Adipose tissue (tissue), 3 donors: Measurements from ENCODE around the gene HCRTR2. TPM values are rescaled to one million over a fixed set of nuclear protein-coding genes. Genes with fewer than 3 reads are reported as not detected.
"Not testable (repeated sequence)": the region's sequence is repeated elsewhere in the genome, so short reads cannot be mapped to it uniquely, and the experiment has no call there.

Experiments
- H3K27ac ChIP-seq: one replicate; pipeline ENCODE4 v1.5.1; 2013; ENCODE audit warnings: low read depth, low read length
- WGBS, 3 donors: extraction: QIAGEN DNeasy Blood & Tissue Kit; methylation state at CpG; one replicate each; pipeline ENCODE4 v1.1.7; 2013; 5-methylcytosine and 5-hydroxymethylcytosine counted together
- polyA plus RNA-seq, 3 donors: library from polyadenylated mRNA; stranded (reverse); fragments of 200-250 nt; gene quantifications; one replicate each; pipeline ENCODE4 v1.2.3, GENCODE V29; 2013
- donor health status: healthy with polysubstance abuse.
- donor health status: Bipolar disorder and iron deficiency.
- donor health status: healthy.

HCRTR2 gene
- polyA plus RNA-seq, result under 1 TPM in 1 of 3 donors, not detected in 2; 0.03 TPM

DNA sequence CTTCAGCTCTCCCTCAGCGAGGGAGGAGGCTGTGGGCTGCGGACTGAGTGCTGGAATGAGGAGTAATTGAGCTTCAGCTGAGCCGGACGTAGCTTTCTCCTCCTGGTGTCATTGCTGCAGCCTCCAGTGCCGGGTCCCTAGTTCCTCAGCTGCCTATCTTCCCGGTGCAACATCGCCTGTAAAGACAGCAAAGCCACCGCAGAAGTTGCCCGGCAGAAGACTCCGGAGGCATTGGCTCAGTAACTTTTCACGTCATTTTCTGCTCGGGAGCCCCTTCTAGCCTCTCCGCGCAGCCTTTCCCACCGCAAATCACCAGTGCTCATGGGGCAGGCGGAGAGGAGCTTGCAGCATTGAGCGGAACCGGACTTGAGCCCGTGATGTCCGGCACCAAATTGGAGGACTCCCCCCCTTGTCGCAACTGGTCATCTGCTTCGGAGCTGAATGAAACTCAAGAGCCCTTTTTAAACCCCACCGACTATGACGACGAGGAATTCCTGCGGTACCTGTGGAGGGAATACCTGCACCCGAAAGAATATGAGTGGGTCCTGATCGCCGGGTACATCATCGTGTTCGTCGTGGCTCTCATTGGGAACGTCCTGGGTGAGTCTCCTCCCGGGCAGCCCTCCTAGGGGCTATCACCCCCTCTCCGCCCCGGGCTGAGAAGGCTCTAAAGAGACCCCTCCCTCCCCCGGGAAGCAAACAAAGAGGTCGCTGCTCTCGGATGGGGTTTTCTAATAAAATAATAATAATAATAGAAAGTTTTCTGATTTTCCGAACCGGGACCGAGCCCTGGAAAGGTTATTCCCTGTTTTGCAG is at the start of gene HCRTR2:
Gene HCRTR2 (plus strand): TSS at position 305 of the 816 bp plus-strand sequence. CDS start 73 bp downstream, at position 378.
- no peak within 1 kb of the TSS for H3K27ac ChIP-seq
- 1 to 4% (median 2%) methylated on average over 42 of the region's 42 CpGs for WGBS, 3 donors

DNA sequence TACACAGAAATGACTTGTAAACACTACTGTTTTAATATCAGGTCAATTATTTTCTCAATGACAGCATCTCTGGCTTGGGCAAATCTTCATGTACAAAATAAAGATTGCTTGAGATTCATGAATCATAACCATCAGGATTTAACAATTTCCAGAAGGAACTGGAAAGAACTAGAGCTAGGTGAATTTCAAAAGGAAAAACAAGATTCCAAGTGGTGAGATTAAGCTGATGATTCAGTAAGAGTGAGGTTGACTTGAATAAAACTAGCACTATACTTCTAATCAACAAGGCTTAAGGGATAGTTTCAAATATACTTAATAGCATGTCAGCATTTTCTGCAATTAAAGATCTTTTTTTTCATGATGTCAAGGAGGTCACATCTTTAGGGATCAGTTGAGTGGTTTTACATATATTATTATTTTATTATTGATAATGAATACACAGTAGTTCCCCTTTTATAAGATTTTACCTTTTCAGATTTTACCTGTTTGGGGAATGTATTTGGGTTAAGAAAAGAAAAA is 43.5 kb upstream of the HCRTR2 start:
- H3K27ac ChIP-seq, result no peak overlapping the region

DNA sequence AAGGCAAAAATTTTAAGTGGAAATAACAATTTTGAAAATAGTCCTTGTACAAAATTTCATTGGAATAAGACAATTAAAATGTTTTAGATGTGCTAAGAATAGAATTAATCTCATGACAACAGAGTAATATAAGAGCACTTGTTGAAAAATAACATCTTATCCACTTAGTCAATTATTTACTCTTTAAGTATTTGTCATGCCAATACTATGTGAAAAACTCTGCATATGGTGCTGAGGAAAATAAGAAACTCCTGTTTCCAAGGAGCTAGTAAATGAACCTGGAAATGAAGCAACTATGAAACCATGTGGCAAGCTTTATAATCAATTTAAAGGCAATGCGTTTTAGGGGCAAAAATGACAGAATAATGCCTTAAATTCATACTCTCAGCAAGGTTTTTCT is 42.7 kb upstream of the HCRTR2 start:
- 53 to 79% (median 79%) methylated on average over 1 of the region's 1 CpG for WGBS, 3 donors
- no peak overlapping the region for H3K27ac ChIP-seq

DNA sequence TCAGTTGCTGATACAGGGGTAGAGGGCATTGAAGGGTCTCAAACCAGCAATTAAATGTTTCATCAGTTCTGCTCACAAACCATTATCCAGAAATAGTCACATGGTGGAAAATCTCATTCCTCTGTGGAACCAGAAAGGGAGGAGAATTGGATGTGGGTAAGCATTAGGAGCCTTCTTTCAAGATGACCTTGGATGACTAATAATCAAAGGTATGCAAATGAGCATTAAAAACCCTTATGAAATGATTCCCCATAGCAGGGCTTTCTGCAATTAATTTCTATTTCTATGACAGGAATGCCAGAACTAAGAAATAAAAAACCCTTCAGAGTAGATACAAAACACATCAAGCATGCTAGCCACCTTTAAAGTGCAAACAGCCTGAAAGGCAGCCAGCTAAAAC is 37.4 kb upstream of the HCRTR2 start:
- H3K27ac ChIP-seq, result no peak overlapping the region

DNA sequence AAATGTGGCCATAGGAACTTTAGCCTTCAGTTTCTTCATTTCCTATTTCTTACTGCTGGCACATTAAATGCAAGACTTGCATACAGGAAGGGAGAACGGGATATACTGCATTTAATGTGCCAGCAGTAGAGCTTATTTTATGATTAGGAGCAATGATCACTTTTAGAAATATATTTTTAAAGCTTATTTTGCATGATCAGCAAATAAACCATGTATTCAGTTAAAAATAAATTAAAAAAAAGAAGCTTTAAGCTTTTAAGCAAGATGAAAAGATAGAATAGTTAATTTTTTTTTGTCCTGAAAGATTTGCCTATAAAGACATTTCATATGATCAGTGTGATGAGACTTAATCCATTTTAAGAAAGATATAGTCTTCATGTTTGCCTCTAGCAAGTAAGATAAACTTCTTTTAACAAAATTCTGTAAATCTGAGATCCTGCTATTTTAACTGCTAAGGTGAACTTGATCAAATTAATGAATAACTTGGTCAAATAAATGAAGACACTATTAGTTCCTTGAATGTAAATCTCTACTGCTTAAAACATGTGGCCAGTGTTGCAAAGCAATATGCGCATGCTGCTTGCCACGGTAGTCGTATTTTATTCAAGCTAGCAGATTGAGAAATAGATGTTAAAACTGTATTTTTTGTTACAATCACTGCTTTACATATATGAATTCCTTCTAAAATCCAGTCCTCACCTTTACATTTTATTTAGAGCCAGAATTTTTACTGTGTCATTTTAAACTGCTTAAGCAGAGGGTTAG is 36.2 kb upstream of the HCRTR2 start:
- WGBS, 3 donors, result 77 to 82% (median 80%) methylated on average over 4 of the region's 4 CpGs
- H3K27ac ChIP-seq, result no peak overlapping the region

DNA sequence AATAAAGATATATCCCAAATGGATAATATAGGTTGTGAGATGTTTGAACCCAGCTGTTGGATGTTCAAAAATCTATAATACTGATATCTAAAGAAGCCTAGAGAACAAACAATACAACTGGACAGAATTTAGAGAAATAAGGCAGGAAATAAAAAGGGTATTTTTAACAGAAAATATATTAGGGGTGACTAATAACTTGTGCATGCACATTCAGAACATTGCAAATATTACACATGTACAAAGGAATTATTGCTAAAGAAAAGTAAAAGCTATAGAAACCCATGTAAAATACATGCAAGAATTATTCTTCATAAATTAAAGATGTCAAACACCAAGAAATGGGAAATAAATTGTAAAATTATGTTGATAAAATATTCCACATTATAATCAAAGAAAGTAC is 32.7 kb upstream of the HCRTR2 start:
- H3K27ac ChIP-seq, result no peak overlapping the region

DNA sequence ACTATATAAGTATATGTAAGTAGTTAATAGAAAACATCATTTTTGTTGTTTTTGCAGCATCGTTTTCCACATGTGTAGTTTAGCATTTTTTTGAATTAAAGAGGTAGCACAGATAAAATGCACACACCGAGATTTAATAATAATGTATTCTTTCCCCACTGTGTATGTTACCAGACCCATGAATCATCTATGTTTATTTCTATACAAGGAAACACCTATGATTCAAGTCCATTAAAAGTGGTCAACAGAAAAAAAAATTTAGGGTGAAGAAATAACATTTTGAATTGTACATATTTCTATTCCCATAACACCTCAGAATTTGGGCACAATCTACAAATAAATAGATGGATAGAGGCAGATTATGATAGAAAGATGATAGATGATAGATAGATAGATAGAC is 31.7 kb upstream of the HCRTR2 start:
- no peak overlapping the region for H3K27ac ChIP-seq
- 35 to 68% (median 58%) methylated on average over 2 of the region's 2 CpGs for WGBS, 3 donors

DNA sequence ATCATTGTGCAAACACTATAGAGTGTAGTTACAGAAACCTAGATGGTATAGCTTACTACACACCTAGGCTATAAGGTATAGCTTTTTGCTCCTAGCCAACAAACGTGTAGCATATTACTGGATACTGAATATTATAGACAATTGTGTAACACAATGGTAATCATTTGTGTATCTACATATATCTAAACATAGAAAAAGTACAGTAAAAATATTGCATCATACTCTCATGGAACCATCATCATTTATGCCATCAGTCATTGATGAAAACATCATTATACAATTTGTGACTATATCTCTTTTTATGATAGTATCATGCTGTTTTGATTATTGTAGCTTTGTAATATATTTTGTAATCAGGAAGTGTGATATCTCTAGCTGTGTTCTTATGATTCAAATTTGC is 21.0 kb upstream of the HCRTR2 start:
- H3K27ac ChIP-seq, result no peak overlapping the region
- WGBS, 3 donors, result 58 to 66% (median 58%) methylated on average over 1 of the region's 1 CpG

DNA sequence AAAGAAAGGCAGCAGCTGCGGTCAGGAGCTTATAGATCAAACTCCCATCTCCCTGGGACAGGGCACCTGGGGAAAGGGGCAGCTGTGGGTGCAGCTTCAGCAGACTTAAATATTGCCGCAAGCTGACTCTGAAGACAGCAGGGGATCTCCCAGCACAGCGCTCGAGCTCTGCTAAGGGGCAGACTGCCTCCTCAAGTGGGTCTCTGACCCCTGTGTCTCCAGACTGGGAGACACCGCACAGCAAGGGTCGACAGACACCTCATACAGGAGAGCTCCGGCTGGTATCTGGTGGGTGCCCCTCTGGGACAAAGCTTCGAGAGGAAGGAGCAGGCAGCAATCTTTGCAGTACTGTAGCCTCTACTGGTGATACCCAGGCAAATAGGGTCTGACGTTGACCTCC is 15.5 kb upstream of the HCRTR2 start:
- H3K27ac ChIP-seq, result not testable (repeated sequence)
- 88 to 90% (median 88%) methylated on average over 9 of the region's 9 CpGs for WGBS, 3 donors

DNA sequence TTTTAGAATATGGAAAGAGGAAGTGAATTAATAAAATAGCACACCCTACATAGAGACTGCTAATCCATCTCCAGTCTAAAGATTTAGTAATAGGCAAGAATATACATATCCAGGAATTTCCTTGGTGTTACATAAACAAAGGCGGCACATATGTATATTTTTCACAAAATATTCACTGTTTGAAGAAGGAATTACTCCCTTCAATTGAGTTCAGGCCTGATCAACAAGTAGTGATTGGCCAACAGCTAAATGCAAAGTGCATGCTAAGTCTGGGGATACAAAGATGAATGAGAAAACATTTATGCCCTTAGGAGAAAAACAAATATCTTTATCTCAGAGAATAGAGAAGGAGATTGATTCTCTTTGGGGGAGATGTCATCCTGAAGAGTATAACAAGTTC is 6.5 kb upstream of the HCRTR2 start:
- no peak overlapping the region for H3K27ac ChIP-seq
- 58 to 65% (median 61%) methylated on average over 1 of the region's 1 CpG for WGBS, 3 donors

DNA sequence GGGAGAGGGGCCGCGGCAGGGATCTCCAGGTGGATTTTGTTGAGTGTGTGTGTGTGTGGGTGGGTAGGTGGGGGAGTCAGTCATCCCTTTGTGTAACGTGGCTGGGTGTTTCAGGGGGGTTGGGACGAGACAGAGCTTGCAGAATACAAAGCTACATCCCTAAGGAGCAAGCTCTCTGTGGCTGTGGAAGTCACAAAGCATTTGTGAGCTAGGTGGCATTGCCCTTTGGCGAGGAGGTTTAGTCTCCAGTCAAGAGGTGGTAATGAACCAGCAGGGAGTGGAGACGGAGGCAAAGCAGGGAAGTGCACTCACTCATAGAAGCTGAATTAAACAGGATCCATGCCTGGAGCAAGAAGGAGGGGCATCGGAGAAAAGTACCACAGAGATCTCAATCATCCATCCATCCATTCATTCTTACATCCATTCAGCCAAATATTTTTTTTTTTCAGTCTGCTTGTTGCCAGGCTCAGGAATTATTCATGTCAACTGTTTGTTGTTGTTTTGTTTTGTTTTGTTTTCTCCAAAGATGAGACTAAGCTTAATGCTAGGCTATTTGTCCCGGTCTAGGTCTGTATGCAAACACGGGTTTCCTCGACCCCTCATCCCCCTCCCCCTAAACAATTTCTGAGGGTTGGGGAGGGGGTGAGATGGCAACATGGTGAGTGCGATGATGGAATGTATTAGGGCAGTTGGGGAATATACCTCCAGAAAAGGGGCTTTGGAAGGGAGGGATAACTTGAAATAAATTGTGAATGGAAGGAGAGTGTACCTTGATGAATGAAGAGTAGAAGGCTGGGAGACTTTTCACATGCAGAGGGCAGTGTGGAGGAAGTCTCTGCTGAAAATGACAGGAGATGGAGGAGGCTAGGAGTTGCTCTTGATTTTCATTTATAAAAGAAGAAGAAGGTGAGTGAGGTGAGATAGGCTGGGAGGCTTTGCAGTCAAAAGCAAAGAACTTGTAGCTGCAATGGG is 1.0 kb downstream of the HCRTR2 start:
- whole genome bisulfite sequencing, 3 donors, result 12 to 19% (median 17%) methylated on average over 11 of the region's 11 CpGs
- H3K27ac ChIP-seq, result no peak overlapping the region

DNA sequence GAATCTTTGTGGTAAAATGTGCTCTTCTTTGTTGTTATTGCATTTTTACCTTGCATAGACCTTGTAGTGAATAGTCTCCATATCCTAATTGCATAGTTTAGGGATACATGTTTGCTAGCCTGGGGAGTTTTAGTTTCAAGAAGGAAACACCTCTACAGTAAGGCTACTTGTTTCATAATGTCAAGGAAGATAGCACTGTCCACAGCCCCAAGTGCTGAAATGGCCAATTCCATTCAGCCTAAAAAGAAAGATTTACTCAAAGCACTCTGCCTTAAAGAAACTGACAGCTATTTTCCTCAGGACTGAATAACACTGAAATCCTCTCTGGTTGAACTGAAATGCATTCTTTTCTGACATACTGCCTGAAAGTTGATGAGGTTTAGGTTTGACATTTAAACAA is 2.6 kb downstream of the HCRTR2 start:
- no peak overlapping the region for H3K27ac ChIP-seq

DNA sequence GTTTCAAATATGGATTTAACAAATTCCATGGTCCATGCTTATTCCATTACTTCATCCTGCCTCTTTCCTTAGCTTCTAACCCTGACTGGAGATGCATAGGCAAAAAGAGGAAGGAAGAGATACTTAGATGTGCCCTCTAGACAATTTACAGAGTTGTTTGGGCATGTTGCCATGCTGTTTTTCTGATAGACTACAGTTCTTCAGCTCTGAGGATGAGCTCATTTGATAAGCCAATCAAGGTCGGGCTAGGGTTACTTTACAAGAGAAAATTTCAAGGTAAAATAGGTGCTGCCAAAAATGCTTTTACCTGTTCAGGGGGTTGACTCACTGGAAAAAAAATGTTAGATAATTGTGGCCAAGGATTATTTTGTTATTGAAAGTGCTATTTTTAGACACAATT is 5.9 kb downstream of the HCRTR2 start:
- 68 to 76% (median 70%) methylated on average over 1 of the region's 1 CpG for WGBS, 3 donors
- H3K27ac ChIP-seq, result no peak overlapping the region

DNA sequence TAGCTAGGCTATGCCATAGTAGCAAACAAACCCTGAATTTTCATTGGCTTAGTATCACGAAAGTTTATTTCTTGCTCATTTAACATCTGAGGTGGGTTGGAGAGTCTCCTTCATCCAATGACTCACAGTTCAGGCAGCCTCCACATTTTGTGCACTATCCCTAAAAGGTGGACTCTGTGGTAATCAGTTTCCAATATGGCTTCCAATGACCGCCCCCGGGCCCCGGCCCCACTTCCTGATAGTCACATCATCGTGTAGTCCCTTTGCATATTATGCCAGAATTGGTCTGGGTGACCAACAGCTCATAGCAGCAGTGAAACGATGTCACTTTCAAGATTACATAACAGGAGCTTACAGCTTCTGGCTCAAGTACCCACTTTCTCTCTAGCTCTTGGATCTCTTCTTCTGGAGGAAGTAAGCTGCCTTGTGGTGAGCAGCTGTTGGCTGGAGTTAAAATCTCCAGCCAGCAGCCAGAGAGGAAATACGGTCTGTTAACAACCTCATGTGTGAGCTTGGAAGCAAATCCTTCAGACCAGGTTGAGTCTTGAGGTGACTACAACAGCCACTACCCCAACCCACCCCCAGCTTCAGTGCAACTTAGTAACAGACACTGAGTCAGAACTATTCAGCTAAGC is 7.8 kb downstream of the HCRTR2 start:
- WGBS, 3 donors, result 45 to 69% (median 50%) methylated on average over 7 of the region's 7 CpGs
- no peak overlapping the region for H3K27ac ChIP-seq

DNA sequence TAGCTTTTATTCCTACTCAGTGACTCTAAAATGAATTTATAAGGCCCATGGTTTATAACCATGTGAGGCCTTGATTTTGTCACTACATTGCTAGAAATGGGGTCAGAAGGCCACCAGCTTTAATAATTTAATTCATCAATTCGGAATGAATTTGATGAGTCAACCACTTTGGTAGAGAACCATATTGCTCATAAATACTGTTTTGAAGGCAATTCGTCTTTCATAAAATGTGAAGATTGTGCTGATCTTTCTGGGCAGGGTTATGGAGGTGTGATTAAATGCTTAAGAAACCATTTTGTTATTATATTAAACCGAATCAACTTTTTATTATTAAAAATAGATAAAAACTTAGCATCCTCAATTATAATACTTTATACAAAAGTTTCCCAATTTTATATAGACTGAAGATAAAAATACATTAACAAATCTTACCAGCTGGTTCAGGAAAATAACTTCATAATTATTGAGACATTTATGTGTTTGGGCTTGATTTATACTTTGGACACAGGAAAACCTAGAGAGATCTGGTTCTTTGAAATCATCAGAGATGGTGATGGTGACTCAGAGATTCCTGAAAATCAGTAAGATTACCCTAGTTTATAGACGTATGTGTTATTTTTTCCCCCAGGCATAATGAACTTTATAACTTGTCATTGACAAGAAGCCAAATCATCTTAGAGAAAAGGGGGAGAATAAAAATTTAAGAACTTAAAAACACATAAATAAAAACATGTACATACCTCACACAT is 10.6 kb downstream of the HCRTR2 start:
- H3K27ac ChIP-seq, result no peak overlapping the region
- WGBS, 3 donors, result 72 to 76% (median 72%) methylated on average over 4 of the region's 4 CpGs

DNA sequence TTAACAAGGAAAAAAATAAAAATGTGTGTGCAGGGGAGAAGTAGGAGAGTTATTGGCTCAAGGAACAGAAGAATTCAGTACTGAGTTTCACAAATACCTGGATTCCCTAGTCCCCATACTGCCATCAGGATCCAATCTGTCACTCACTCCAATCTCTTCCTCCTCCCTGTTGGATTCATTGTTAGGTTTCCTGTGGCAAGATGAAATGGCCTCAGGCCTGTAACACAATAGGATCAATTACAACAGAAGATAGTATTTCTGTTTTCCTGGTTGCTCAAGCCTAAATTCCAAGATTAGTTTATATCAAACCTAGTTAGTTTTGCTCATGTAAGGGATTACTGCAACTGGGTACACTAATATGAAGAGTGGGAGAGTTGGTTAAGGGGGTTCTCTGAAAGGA is 24.4 kb downstream of the HCRTR2 start:
- H3K27ac ChIP-seq, result no peak overlapping the region

DNA sequence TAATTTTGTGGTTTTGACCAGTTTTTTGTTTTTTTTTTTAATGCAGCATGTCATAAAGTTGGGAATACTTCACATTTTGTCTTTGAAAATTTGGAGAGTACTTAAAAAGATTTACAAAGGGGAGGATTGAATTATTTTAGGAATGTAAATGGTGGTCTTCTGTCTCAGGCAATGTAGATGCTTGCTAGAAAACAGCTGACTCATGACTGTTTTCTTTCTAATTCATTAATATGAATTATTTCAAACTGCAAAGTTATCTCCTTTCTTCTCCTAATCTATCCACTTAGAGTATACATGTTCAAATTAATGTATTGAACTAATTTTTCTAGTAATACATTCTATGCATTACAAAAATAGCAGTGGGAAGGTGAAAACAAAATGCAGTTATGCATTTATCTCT is 24.9 kb downstream of the HCRTR2 start:
- no peak overlapping the region for H3K27ac ChIP-seq
